ENCODE measurements around the gene SF3B5.
A peak's percentile ranks its signal among the peaks of the same experiment; 100 is the strongest.

The SF3B5 gene

GRCh38 chr6:144077871-144078270, 17.5 kb downstream of the SF3B5 start:
- no peak overlapping the region for H3K4me3 ChIP-seq (ENCODE audit: low read depth, low read length)
- DNase-seq (ENCODE audit: low read depth), result no peak
- no peak for TF ChIP-seq CTCF (IDR thresholded peaks at IDR 0.05; ENCODE audit: insufficient read depth, low read depth, low read length, missing control alignments)

- no peak for DNase-seq (ENCODE audit: low read depth)
- no peak overlapping the region for H3K4me3 ChIP-seq (ENCODE audit: low read depth, low read length)
- TF ChIP-seq CTCF (IDR thresholded peaks at IDR 0.05; ENCODE audit: insufficient read depth, low read depth, low read length, missing control alignments), result no peak
These were observed 19.5 kb downstream of the SF3B5 start for GRCh38 chr6:144075875-144076274.

- H3K4me3 ChIP-seq (ENCODE audit: low read depth, low read length), result no peak overlapping the region
- peak; percentile 49 for DNase-seq (ENCODE audit: low read depth)
- no peak for TF ChIP-seq CTCF (IDR thresholded peaks at IDR 0.05; ENCODE audit: insufficient read depth, low read depth, low read length, missing control alignments)
These were observed 20.2 kb downstream of the SF3B5 start for GRCh38 chr6:144075187-144075586.

GRCh38 chr6:144073024-144073423, 22.3 kb downstream of the SF3B5 start:
- no peak for TF ChIP-seq CTCF (IDR thresholded peaks at IDR 0.05; ENCODE audit: insufficient read depth, low read depth, low read length, missing control alignments)
- no peak for DNase-seq (ENCODE audit: low read depth)
- no peak overlapping the region for H3K4me3 ChIP-seq (ENCODE audit: low read depth, low read length)

GRCh38 chr6:144069506-144069905, 25.9 kb downstream of the SF3B5 start:
- no peak overlapping the region for H3K4me3 ChIP-seq (ENCODE audit: low read depth, low read length)
- no peak for TF ChIP-seq CTCF (IDR thresholded peaks at IDR 0.05; ENCODE audit: insufficient read depth, low read depth, low read length, missing control alignments)
- DNase-seq (ENCODE audit: low read depth), result no peak

GRCh38 chr6:144068794-144069193, 26.6 kb downstream of the SF3B5 start:
- no peak overlapping the region for H3K4me3 ChIP-seq (ENCODE audit: low read depth, low read length)
- TF ChIP-seq CTCF (IDR thresholded peaks at IDR 0.05; ENCODE audit: insufficient read depth, low read depth, low read length, missing control alignments), result no peak
- DNase-seq (ENCODE audit: low read depth), result no peak

GRCh38 chr6:144066741-144067484, 28.5 kb downstream of the SF3B5 start:
- peak overlapping the region; percentile 84 for H3K4me3 ChIP-seq (ENCODE audit: low read depth, low read length)
- TF ChIP-seq CTCF (IDR thresholded peaks at IDR 0.05; ENCODE audit: insufficient read depth, low read depth, low read length, missing control alignments), result no peak
- peak; percentile 92 for DNase-seq (ENCODE audit: low read depth)

All from GM12865 (cell line).